ENCODE measurements around the gene SH3BP4.

- TF ChIP-seq, protein P1, sequence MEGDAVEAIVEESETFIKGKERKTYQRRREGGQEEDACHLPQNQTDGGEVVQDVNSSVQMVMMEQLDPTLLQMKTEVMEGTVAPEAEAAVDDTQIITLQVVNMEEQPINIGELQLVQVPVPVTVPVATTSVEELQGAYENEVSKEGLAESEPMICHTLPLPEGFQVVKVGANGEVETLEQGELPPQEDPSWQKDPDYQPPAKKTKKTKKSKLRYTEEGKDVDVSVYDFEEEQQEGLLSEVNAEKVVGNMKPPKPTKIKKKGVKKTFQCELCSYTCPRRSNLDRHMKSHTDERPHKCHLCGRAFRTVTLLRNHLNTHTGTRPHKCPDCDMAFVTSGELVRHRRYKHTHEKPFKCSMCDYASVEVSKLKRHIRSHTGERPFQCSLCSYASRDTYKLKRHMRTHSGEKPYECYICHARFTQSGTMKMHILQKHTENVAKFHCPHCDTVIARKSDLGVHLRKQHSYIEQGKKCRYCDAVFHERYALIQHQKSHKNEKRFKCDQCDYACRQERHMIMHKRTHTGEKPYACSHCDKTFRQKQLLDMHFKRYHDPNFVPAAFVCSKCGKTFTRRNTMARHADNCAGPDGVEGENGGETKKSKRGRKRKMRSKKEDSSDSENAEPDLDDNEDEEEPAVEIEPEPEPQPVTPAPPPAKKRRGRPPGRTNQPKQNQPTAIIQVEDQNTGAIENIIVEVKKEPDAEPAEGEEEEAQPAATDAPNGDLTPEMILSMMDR (IDR thresholded peaks at IDR 0.05): no peak
- TF ChIP-seq POLR2A (IDR thresholded peaks at IDR 0.05): no peak
Observed at GRCh38 chr2:235011607-235011928, 59.8 kb downstream of the SH3BP4 start.
